ENCODE data around the gene TMX4. TPM values are rescaled to one million over a fixed set of nuclear protein-coding genes. Genes with fewer than 3 reads are reported as not detected.

TMX4 gene
- total RNA-seq, 2 donors from 2014 or later: 19.1 to 21.2 TPM

GRCh38 chr20:8043687-8044282, 24.2 kb upstream of the TMX4 start:
- peaks cover 2% of the 10 kb centered on the region for H3K27me3 Mint-ChIP-seq (ENCODE audit: insufficient read depth)
- H3K4me3 ChIP-seq (ENCODE audit: low read length): no peak overlapping the region
- no peak overlapping the region for H3K9ac ChIP-seq (ENCODE audit: extremely low read depth, low read length, poor library complexity, severe bottlenecking)
- peaks cover 9% of the 10 kb centered on the region for H3K4me1 Mint-ChIP-seq
- no peak overlapping the region for H3K4me3 Mint-ChIP-seq
- H3K36me3 ChIP-seq (ENCODE audit: control insufficient read depth, insufficient read depth, low read length): no peaks in the 10 kb centered on the region
- H3K27ac Mint-ChIP-seq: no peak overlapping the region
- TF ChIP-seq CTCF (conservative IDR thresholded peaks at IDR 0.05): peak; percentile 85
- H3K4me1 ChIP-seq (ENCODE audit: control insufficient read depth, insufficient read depth, low read length): no peaks in the 10 kb centered on the region
- 47 to 80% methylated on average over 5 to 11 of the region's 13 CpGs for WGBS, 2 experiments (ENCODE audit: insufficient coverage in 1 of 2, insufficient read length in 1 of 2)
- no peaks in the 10 kb centered on the region for H3K27me3 ChIP-seq (ENCODE audit: control insufficient read depth, insufficient read depth, low read length, poor library complexity, severe bottlenecking)
- no peaks in the 10 kb centered on the region for H3K36me3 Mint-ChIP-seq (ENCODE audit: low read depth)
- no peaks in the 10 kb centered on the region for H3K9me3 ChIP-seq (ENCODE audit: control insufficient read depth, low read length)
- H3K27ac ChIP-seq (ENCODE audit: low read depth, low read length): no peak overlapping the region
- H3K9me3 Mint-ChIP-seq: no peaks in the 10 kb centered on the region
- DNase-seq: no peak

GRCh38 chr20:8039042-8039441, 19.5 kb upstream of the TMX4 start:
- Histone ChIP-seq H3K9me3 (ENCODE audit: control insufficient read depth, low read length) (no peaks in the 10 kb centered on the region), H3K27me3 (ENCODE audit: control insufficient read depth, insufficient read depth, low read length, poor library complexity, severe bottlenecking) (no peaks in the 10 kb centered on the region), H3K36me3 (ENCODE audit: control insufficient read depth, insufficient read depth, low read length) (no peaks in the 10 kb centered on the region), H3K9ac (ENCODE audit: extremely low read depth, low read length, poor library complexity, severe bottlenecking) (no peak overlapping the region), H3K4me3 (ENCODE audit: low read length) (no peak overlapping the region), H3K4me1 (ENCODE audit: control insufficient read depth, insufficient read depth, low read length) (no peaks in the 10 kb centered on the region), H3K27ac (ENCODE audit: low read depth, low read length) (no peak overlapping the region)
- no peak overlapping the region for H3K27ac Mint-ChIP-seq
- no peaks in the 10 kb centered on the region for H3K36me3 Mint-ChIP-seq (ENCODE audit: low read depth)
- no peak for DNase-seq
- no peaks in the 10 kb centered on the region for H3K9me3 Mint-ChIP-seq
- peaks cover 2% of the 10 kb centered on the region for H3K27me3 Mint-ChIP-seq (ENCODE audit: insufficient read depth)
- 89 to 97% methylated on average over 1 to 2 of the region's 2 CpGs for WGBS, 2 experiments (ENCODE audit: insufficient coverage in 1 of 2, insufficient read length in 1 of 2)
- no peak overlapping the region for H3K4me3 Mint-ChIP-seq
- peak; percentile 48 for TF ChIP-seq CTCF (conservative IDR thresholded peaks at IDR 0.05)
- no peaks in the 10 kb centered on the region for H3K4me1 Mint-ChIP-seq

- Mint-ChIP-seq H3K9me3 (no peaks in the 10 kb centered on the region), H3K27me3 (ENCODE audit: insufficient read depth) (no peaks in the 10 kb centered on the region)
- WGBS, 2 experiments (ENCODE audit: insufficient coverage in 1 of 2, insufficient read length in 1 of 2): 92 to 100% methylated on average over 1 to 2 of the region's 2 CpGs
Measured at GRCh38 chr20:8036771-8037170, 17.2 kb upstream of the TMX4 start.

More at GRCh38 chr20:8036771-8037170, 17.2 kb upstream of the TMX4 start:
- TF ChIP-seq CTCF (conservative IDR thresholded peaks at IDR 0.05): no peak
- Mint-ChIP-seq H3K4me3 (no peak overlapping the region), H3K4me1 (no peaks in the 10 kb centered on the region), H3K36me3 (ENCODE audit: low read depth) (no peaks in the 10 kb centered on the region), H3K27ac (no peak overlapping the region)
- H3K4me3 ChIP-seq (ENCODE audit: low read length): no peak overlapping the region
- H3K9ac ChIP-seq (ENCODE audit: extremely low read depth, low read length, poor library complexity, severe bottlenecking): no peak overlapping the region
- no peaks in the 10 kb centered on the region for H3K4me1 ChIP-seq (ENCODE audit: control insufficient read depth, insufficient read depth, low read length)
- H3K27me3 ChIP-seq (ENCODE audit: control insufficient read depth, insufficient read depth, low read length, poor library complexity, severe bottlenecking): no peaks in the 10 kb centered on the region
- H3K9me3 ChIP-seq (ENCODE audit: control insufficient read depth, low read length): no peaks in the 10 kb centered on the region
- no peak overlapping the region for H3K27ac ChIP-seq (ENCODE audit: low read depth, low read length)
- DNase-seq: no peak
- no peaks in the 10 kb centered on the region for H3K36me3 ChIP-seq (ENCODE audit: control insufficient read depth, insufficient read depth, low read length)

Data from endodermal cell (in vitro differentiated cells).